HG02885 (cell line): Measurements from ENCODE around the gene MRPL28.
"Not testable (repeated sequence)": the region's sequence is repeated elsewhere in the genome, so short reads cannot be mapped to it uniquely, and the experiment has no call there.

Experiments used
- ATAC-seq: cut with Tn5 transposase; IDR thresholded peaks from one replicate; pipeline ENCODE4 v1.9.1; 2021; ENCODE audit warnings: mild to moderate bottlenecking; ENCODE audit not compliant: unreplicated experiment, poor library complexity

Gene MRPL28

GRCh38 chr16:375212-375611 is 4.9 kb upstream of the MRPL28 start:
- ATAC-seq, result no peak

GRCh38 chr16:374616-374926 is 4.2 kb upstream of the MRPL28 start:
- ATAC-seq, result no peak

- no peak for ATAC-seq
These were observed 3.7 kb upstream of the MRPL28 start for GRCh38 chr16:373848-374615.

GRCh38 chr16:373020-373598 is 2.8 kb upstream of the MRPL28 start:
- ATAC-seq, result no peak

GRCh38 chr16:372302-372983 is 2.1 kb upstream of the MRPL28 start:
- no peak for ATAC-seq

- no peak for ATAC-seq
These were observed 1.4 kb upstream of the MRPL28 start for GRCh38 chr16:371515-372301.

- ATAC-seq, result no peak
These were observed 709 bp upstream of the MRPL28 start for GRCh38 chr16:370979-371514.

GRCh38 chr16:369866-370436 is 387 bp downstream of the MRPL28 start:
- ATAC-seq, result no peak

- no peak for ATAC-seq
These were observed 968 bp downstream of the MRPL28 start for GRCh38 chr16:369275-369865.

GRCh38 chr16:368388-369158 is 1.8 kb downstream of the MRPL28 start:
- no peak for ATAC-seq

- no peak for ATAC-seq
These were observed 2.9 kb downstream of the MRPL28 start for GRCh38 chr16:367333-367903.

- ATAC-seq, result no peak
These were observed 3.9 kb downstream of the MRPL28 start for GRCh38 chr16:366476-366875.

- ATAC-seq, result no peak
These were observed 5.5 kb downstream of the MRPL28 start for GRCh38 chr16:364595-365491.

GRCh38 chr16:363766-364490 is 6.4 kb downstream of the MRPL28 start:
- ATAC-seq, result no peak

- ATAC-seq, result no peak
These were observed 7.1 kb downstream of the MRPL28 start for GRCh38 chr16:363110-363765.

GRCh38 chr16:362702-362999 is 7.7 kb downstream of the MRPL28 start:
- ATAC-seq, result not testable (repeated sequence)
